Bronchial epithelial cell (primary cell): ENCODE results near the gene MOV10L1. TPM values are rescaled to one million over a fixed set of nuclear protein-coding genes. Genes with fewer than 3 reads are reported as not detected.

Experiments
- DNase-seq: peaks from one replicate; pipeline ENCODE4 v3.0.0-alpha.2; 2010; ENCODE audit warnings: low read depth
- FAIRE-seq: peaks from 2 replicates; lab custom pipeline; 2011; peaks lifted over from hg19 to GRCh38; lab: Jason Lieb, UNC
- H3K27me3 ChIP-seq: 2 replicates; pipeline ENCODE4 v1.5.1; 2011; ENCODE audit warnings: low read length; ENCODE audit not compliant: control insufficient read depth, insufficient read depth
- H3K36me3 ChIP-seq: 2 replicates; pipeline ENCODE4 v1.5.1; 2011; ENCODE audit warnings: low read length; ENCODE audit not compliant: control insufficient read depth, insufficient read depth
- H3K4me3 ChIP-seq: 2 replicates; pipeline ENCODE4 v1.5.1; 2011; ENCODE audit warnings: mild to moderate bottlenecking, low read depth, low read length, control low read depth
- total RNA-seq: library from RNA; depleted of rRNA; stranded (reverse); fragments of >200 nt; gene quantifications from 2 replicates; pipeline ENCODE4 v1.2.1, GENCODE V29; 2014
- TF ChIP-seq, protein P1 (sequence below): IDR thresholded peaks from 2 replicates; pipeline ENCODE4 v1.5.1; 2011; ENCODE audit warnings: mild to moderate bottlenecking, moderate library complexity, low read length, control low read depth, inconsistent platforms; ENCODE audit not compliant: insufficient read depth, severe bottlenecking

MOV10L1 gene
- total RNA-seq, 1 donor from 2014 or later, result 0.26 TPM

DNA sequence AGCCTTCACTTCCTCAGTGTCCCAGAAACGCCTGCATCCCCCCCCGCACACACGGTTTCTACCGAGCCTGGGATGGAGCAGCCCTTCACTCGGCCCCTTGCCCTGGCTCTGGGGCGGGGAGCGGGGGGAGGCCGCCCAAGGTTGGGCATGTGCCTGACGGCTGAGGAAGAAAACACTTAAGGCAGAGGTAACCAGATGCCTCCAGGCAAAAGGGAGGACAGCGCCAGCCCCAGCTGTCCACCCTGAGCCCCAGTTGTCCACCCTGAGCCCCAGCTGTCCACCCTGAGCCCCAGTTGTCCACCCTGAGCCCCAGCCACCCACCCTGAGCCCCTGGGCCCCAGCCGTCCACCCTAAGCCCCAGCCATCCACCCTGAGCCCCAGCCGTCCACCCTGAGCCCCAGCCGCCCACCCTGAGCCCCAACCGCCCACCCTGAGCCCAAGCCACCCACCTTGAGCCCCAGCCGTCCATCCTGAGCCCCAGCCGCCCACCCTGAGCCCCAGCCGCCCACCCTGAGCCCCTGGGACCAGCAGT is 27.9 kb upstream of the MOV10L1 start:
- Histone ChIP-seq H3K36me3 (no peaks in the 10 kb centered on the region), H3K27me3 (peaks cover 14% of the 10 kb centered on the region), H3K4me3 (no peak overlapping the region)
- DNase-seq, result no peak
- no peak for FAIRE-seq
- TF ChIP-seq, protein P1, sequence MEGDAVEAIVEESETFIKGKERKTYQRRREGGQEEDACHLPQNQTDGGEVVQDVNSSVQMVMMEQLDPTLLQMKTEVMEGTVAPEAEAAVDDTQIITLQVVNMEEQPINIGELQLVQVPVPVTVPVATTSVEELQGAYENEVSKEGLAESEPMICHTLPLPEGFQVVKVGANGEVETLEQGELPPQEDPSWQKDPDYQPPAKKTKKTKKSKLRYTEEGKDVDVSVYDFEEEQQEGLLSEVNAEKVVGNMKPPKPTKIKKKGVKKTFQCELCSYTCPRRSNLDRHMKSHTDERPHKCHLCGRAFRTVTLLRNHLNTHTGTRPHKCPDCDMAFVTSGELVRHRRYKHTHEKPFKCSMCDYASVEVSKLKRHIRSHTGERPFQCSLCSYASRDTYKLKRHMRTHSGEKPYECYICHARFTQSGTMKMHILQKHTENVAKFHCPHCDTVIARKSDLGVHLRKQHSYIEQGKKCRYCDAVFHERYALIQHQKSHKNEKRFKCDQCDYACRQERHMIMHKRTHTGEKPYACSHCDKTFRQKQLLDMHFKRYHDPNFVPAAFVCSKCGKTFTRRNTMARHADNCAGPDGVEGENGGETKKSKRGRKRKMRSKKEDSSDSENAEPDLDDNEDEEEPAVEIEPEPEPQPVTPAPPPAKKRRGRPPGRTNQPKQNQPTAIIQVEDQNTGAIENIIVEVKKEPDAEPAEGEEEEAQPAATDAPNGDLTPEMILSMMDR, result no peak

DNA sequence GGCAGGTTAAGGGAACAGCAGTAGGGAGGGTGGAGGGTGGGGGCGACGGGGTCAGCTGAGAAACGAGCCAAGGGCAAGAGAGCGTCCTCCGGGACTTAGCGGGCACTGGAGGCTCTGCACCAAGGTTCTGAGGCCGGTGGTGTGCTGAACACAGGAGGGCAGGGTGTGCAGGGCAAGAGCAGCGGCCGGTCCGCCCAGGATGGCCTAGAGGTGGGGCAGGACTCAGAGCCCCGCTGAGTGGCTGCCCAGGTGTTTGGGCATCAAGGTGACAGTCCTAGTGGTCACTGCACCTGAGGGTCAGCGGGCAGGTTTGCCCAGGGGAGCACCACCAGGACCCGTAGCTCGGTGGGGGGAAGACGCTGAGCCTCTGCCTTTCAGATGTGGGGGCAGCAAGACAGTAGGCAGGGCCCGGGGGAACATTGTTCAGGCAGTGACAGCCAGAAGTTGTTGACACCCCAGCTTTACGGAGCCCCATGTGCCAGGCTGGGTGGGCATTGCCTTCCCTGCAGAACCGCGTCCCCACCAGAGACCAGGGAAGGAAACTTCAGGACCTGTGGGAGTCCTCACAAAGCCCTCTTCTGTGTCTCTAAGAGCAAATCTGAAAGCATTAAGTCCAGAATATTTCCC is 27.2 kb upstream of the MOV10L1 start:
- FAIRE-seq (no peak), DNase-seq (no peak)
- Histone ChIP-seq H3K27me3 (peaks cover 14% of the 10 kb centered on the region), H3K36me3 (no peaks in the 10 kb centered on the region), H3K4me3 (no peak overlapping the region)
- TF ChIP-seq, protein P1, result no peak

DNA sequence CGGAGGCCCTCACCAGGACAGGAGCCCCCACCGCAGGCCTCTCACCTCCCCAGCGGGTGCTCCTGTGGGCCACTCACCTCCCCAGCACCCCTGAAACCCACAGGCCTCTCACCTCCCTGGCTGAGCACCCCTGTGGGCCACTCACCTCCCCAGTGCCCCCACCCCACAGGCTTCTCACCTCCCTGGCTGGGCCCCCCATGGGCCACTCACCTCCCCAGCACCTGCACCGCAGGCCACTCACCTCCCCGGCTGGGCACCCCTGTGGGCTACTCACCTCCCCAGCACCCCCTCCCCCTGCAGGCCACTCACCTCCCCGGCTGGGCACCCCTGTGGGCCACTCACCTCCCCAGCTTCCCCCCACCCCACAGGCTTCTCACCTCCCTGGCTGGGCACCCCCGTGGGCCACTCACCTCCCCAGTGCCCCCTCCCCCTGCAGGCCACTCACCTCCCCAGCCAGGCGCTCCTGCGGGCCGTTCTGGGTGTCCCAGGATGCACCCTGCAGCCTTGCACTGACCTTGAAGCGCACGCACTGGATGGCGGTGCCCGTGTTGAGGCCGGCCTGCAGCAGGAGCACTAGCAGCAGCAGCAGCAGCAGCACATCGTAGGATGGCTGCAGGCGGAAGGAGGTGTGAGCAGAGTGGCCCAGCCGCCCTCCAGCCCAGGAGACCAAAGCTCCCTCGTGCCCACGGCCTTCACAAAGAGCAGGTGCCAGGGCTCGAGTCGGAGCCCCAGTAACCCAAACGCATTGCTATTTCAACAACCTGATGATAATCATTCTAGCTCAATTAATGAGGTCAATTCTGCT is 26.0 kb upstream of the MOV10L1 start:
- no peaks in the 10 kb centered on the region for H3K36me3 ChIP-seq
- TF ChIP-seq, protein P1, result no peak
- peaks cover 13% of the 10 kb centered on the region for H3K27me3 ChIP-seq
- DNase-seq, result no peak
- no peak overlapping the region for H3K4me3 ChIP-seq
- no peak for FAIRE-seq

DNA sequence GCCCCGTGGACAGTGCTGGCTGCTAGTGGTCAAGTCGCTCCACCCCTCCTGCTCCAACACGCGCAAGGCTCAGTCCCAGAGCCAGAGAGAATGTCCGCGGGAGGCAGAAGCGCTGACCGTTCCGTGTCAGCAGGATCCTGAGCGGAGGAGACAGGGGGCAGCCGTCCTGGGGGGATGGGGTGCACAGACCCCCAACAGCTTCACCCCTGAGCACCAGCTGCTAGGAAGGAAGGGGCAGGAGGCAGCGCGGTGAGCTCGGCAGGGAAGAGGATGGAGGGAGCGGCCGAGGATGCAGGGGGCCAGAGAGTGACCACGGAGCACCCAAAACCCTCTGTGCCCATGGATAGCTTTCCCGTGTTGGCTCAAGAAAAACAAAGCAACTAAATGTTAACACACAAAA is 25.4 kb upstream of the MOV10L1 start:
- Histone ChIP-seq H3K36me3 (no peaks in the 10 kb centered on the region), H3K4me3 (no peak overlapping the region), H3K27me3 (peaks cover 8% of the 10 kb centered on the region)
- DNase-seq (no peak), FAIRE-seq (no peak)
- TF ChIP-seq, protein P1, result no peak

DNA sequence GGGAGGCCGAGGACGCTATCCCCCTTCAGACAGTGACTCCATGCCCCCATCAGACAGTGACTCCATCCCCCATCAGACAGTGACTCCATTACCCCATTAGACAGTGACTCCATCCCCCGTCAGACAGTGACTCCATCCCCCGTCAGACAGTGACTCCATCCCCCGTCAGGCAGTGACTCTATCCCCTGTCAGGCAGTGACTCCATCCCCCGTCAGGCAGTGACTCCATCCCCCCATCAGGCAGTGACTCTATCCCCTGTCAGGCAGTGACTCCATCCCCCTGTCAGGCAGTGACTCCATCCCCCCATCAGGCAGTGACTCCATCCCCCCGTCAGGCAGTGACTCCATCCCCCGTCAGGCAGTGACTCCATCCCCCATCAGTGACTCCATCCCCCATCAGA is 22.6 kb upstream of the MOV10L1 start:
- FAIRE-seq (no peak), DNase-seq (no peak)
- Histone ChIP-seq H3K36me3 (no peaks in the 10 kb centered on the region), H3K4me3 (no peak overlapping the region), H3K27me3 (peaks cover 1% of the 10 kb centered on the region)
- TF ChIP-seq, protein P1, result no peak
